Smooth muscle cell of the brain vasculature (primary cell): ENCODE measurements around the gene TPSD1.
"Not testable (repeated sequence)": the region's sequence is repeated elsewhere in the genome, so short reads cannot be mapped to it uniquely, and the experiment has no call there.

Experiments used
- DNase-seq: peaks from one replicate; pipeline ENCODE4 v3.0.0-alpha.2; 2012; ENCODE audit warnings: low read depth, low spot score

TPSD1 gene

DNA sequence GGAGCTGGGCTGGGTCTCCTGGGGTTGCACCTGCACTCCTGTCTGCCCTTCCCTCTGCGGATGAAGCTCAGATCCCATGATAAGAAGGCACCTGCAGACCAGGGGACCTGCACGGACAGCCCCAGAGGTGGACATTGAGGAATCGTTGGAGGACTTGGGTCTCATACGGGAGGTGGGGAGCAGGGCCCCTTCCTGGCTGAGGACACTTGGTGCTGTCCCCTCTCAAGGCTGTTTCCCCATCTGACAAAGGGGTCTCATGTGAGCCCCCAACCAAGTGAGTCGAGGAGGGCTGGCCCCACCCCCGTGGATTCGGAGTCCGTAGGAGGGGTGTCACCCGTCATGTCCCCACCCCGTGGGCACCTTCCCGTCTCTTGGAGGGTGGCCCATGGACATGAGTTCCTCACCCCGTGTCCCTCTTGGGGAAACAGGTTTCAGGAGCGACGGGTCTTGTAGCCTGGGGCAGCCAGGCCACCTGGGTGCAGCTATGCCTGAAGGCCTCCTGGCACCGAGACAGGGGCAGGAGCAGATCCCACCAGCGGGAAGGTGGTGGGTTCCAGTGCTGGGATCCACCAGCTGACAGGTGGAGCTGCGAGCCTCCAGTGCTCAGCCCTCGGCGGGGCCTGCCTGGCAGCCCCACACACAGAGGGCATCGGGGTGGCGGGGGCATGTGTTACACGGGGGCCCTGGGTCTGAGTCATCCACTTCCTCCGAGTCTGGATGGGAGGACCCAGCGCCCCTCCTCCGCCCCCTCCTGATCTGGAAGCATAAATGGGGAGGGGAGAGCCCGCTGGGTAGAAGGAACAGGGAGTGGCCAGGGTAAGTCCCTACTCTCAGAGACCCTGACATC is at the start of gene TPSD1:
TSS of gene TPSD1 (plus strand) at position 794 of the 847 bp plus-strand sequence. CDS start 212 bp downstream, outside the sequence.
- DNase-seq = not testable (repeated sequence)

DNA sequence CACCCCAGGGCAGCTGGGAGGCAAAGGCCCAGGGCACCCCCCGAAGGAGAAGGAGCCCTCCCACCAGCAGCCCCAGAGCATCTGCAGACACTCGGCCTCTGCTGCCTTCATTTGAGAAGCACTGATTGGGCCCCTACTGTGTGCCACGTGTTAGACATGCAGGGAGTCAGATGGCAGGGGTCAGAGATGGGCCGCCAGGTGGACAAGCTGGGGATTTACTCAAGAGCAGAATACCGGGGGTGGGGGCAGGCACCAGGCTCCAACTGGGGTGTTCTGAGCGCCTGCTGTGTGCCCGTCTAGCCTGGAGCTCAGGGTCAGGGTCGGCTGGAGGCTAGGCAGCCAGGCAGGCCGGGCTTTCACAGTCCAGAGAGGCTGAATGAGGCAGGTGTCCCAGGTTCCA is 49.5 kb upstream of the TPSD1 start:
- DNase-seq = no peak

DNA sequence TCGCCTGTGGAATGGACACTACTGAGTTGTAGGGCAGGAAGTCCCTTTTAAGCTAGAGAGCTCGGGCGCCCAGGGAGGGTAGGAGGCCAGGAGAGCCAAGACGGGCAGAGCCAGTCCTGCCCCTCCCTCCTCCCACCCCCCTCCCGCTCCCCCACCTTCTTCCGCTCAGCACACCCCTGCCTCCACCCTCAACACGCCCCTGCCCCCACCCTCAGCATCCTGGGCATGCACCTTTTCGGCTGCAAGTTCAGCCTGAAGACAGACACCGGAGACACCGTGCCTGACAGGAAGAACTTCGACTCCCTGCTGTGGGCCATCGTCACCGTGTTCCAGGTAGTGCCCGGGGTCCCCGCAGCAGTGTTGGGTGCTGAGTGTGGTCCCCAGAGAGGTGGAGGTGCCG is 49.1 kb upstream of the TPSD1 start:
- DNase-seq = no peak

DNA sequence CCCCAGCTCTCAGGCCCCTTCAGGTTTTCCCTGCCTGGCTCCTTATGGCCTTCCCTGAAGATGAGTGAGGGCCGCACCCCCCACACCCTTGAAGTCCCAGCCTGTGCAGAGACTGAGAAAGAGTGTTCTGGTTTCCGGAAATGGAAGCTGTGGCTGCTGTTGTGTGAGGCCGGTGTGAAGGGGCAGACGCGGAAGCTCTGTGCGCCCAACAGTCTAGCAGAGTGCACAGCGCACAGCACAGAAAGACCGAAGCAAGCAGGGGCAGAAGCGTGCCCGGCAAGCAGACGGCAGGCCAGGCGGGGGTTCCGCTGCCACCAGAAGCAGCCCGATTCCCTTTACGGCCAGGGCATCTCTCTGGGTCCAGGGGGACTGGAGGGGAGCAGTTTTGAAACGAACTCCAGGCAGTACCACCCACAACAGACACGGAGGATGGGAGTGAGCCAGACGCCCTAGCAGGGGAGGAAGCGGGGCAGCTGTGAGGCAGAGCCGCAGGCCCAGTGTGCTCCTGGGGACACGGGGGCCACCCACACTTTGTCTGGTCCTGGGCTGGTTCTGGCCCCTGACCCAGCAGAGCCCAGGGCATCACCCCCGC is 47.5 kb upstream of the TPSD1 start:
- DNase-seq = no peak

DNA sequence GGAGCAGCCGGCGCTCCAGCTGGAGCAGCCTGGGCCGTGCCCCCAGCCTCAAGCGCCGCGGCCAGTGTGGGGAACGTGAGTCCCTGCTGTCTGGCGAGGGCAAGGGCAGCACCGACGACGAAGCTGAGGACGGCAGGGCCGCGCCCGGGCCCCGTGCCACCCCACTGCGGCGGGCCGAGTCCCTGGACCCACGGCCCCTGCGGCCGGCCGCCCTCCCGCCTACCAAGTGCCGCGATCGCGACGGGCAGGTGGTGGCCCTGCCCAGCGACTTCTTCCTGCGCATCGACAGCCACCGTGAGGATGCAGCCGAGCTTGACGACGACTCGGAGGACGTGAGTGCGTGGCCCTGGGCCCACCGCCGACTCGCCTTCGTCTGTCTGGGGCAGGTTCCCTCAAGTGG is 46.8 kb upstream of the TPSD1 start:
- DNase-seq = no peak

DNA sequence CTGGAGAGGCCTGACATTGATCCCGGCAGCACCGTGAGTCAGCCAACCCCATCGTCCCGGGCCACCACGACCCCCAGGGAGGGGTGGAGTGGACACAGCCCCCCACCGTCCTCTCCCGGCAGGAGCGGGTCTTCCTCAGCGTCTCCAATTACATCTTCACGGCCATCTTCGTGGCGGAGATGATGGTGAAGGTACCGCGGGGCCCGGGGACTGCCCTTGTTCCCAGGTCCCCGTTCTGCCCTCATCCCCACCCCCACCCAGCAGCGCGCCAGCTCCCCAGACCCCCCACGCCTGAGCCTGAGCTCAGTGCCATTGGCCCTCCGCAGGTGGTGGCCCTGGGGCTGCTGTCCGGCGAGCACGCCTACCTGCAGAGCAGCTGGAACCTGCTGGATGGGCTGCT is 45.4 kb upstream of the TPSD1 start:
- no peak for DNase-seq

DNA sequence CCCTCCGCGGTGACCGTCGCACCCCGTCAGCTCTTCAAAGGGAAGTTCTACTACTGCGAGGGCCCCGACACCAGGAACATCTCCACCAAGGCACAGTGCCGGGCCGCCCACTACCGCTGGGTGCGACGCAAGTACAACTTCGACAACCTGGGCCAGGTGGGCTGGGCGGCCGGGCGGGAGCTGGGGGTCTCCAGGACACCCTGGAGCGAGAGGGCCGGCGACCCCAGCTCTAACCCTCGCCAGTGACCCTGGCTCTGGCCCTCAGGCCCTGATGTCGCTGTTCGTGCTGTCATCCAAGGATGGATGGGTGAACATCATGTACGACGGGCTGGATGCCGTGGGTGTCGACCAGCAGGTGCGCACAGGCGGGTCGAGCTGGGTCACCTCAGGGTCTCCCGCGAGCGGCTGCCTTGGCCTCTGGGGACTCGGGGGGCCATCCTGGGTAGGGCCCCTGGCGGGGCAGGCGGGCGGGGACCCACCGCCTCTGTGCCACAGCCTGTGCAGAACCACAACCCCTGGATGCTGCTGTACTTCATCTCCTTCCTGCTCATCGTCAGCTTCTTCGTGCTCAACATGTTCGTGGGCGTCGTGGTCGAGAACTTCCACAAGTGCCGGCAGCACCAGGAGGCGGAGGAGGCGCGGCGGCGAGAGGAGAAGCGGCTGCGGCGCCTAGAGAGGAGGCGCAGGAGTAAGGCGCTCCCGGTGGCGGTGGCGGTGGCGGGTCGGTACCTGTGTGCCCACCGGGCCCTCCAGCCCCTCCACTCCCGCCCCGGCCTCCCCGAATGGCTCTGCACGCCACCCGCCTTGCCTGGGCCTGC is 44.2 kb upstream of the TPSD1 start:
- no peak for DNase-seq

DNA sequence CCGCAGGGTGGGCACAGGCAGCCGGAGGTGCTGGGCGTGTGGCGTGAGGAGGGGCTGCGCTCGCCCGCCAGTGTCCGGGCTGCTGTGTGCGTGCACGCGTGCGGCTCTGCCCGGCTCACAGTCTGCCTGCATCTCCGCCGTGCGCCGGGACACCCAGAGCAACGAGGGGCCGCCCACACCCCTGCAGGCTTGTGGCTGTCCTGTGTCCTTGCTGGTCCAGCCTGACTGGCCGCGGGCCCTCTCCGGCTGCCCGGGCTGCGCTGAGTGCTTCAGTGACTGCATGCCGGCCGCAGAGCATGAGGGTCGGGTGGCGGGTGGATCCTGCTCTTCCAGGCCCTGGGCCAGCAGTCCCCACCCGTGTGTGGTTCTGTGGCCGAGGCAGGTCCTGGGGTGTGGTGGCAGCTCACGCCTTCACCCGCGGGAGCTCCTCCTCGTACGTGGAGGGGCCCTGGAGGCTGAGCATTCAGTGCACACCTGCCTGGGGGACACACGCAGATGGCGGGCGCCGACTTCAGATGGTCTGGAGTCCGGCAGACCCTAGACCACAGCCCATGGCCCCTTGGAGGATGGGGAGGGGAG is 43.2 kb upstream of the TPSD1 start:
- no peak for DNase-seq

DNA sequence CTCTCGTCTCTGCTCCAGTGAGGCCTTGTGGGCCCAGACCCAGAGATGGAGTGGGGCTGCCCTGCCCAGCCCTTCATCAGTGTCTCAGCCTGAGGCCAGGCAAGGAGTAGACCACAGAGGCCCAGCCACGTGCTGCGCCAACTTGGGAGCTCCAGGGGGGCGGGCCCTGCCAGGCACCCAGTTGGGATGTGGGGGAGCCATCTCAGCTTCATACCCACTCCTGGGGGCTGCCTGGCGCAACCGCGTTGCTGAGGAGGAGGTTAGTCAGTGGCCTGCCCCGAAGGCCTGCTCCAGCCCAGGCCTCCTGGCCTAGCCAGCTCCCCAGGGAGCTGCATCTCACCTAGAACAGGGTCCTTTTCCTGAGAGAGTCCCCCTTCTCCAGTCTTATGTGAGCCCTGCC is 42.6 kb upstream of the TPSD1 start:
- no peak for DNase-seq

DNA sequence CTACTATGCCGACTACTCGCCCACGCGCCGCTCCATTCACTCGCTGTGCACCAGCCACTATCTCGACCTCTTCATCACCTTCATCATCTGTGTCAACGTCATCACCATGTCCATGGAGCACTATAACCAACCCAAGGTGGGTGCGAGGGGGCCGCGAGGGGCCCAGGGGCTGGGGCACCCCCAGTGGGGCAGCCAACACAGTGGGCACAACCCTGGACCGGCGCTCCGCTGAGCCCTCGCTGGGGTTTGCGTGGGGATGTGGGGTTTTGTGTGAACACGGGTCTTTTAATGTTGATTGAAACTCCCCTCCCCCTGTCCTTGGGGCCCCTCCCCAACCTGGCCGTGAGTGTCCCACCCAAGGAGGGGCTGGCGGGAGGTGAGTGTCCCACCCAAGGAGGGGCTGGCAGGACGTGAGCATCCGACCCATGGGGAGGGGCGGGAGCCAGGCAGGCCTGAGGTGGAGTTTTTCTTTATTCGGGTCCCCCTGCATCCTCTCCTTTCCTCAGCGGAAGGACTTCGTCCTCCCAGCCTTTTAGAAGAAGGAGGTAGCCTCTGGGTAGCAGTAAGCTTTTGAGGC is 42.0 kb upstream of the TPSD1 start:
- DNase-seq = no peak

DNA sequence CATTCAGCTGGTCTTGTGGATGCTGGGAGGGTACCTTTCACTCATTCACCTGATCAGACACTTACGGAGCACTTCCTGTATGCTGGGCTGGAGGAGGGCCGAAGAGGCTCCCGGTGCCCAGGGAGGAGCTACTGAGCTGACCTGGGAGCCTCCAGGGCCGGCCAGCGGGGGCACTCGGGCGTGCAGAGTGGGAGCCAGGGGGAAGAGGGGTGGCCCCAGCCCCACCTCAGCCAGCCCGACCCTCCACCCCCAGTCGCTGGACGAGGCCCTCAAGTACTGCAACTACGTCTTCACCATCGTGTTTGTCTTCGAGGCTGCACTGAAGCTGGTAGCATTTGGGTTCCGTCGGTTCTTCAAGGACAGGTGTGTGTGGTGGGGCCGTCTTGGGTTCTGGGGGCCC is 41.1 kb upstream of the TPSD1 start:
- no peak for DNase-seq

DNA sequence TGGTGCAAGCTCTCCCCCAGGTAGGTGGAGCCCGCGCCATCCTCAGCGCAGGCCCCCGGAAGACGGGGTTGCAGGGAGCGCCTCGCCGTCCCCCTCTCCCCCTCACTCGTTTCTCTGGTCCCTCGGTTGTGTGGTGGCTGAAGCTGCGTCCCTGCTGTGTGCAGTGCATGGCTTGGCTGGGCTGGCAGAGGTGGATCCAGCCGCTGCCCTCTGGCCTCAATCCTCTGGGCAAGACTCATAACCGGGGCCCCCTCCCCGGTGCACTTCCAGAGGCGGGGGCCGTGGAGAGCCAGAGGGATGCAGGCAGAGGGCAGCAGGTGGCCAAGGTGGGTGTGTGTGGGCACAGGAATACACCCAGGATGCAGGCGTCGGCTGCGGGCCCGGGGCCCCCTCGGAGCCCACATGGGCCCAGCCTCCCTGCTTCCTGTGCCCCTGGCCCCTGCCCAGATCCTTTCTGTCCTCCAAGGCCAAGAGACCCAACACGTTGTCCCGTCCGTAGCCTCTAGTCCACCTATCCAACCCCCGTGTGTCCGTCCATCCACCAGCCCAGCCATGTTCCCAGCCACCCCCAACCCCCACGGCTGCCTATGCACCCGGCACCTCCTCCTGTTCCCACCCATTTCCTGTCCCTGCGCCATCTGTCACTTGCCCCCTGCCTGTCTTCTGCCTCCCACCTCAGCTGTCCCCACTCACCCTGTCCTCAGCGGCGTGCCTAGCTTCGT is 40.1 kb upstream of the TPSD1 start:
- no peak for DNase-seq

DNA sequence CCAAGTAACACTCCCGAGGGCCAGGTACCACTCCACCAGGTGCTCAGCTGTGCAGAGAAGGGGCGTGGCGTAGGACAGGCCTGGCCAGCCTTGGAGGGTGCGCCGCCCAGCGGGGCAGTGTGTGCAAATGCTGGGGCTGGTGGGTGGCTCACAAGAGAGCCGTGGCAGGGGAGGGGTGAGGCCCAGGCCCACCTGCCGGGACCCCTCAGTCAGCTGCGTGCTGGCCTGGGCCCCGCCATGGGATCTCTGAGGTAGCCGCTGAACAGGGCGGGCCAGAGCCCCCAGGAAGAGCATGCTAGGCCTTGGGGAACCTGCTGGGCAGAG is 39.6 kb upstream of the TPSD1 start:
- no peak for DNase-seq

DNA sequence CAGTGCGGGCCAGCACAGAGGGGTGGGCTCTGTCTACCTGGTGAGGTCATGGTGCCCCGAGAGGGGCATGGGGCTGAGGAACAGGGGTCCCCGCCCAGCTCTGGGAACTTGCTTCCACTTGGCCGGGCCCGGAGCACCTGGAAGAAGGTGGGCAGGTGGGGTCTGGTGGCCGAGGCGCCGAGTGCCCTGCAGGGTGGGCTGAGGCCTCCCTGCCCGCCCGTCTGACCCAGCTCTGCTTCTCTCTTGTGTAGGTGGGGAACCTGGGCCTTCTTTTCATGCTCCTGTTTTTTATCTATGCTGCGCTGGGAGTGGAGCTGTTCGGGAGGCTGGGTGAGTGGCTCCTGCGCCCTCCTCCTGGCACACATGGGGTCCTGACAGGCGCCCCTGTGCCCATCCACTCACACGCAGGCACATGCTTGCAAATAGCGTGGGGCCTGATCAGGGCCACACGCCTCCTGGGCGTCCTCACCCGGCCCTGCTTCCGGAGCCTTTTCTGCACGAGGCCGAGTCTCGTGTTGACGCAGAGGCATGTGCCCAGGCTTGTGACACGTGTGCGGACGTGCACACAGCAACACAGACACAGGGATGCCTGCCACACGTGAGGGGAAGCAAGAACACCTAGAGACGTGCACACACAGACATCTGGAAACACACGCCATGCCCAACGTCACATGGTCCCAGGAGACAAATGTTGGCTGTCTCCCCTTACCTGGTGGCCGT is 39.0 kb upstream of the TPSD1 start:
- no peak for DNase-seq

DNA sequence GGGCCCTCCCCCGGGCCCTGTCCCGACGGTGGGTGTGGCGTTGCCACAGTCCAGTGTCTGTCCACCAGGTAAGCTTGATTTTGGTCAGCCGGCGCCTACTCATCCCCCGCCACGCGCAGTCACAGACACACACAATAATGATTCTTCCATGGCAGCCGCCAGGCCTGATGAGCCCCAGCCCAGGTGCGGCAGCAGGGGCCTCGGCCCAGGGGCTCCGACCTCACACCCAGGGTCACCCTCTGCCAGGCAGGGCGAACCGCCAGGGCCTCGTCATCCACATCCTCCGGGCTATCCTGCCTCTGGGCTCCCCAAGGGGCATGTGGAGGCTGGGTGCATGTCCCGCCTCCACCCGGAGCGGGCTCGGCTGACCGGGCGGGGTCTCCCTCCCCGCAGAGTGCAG is 38.3 kb upstream of the TPSD1 start:
- DNase-seq = no peak

DNA sequence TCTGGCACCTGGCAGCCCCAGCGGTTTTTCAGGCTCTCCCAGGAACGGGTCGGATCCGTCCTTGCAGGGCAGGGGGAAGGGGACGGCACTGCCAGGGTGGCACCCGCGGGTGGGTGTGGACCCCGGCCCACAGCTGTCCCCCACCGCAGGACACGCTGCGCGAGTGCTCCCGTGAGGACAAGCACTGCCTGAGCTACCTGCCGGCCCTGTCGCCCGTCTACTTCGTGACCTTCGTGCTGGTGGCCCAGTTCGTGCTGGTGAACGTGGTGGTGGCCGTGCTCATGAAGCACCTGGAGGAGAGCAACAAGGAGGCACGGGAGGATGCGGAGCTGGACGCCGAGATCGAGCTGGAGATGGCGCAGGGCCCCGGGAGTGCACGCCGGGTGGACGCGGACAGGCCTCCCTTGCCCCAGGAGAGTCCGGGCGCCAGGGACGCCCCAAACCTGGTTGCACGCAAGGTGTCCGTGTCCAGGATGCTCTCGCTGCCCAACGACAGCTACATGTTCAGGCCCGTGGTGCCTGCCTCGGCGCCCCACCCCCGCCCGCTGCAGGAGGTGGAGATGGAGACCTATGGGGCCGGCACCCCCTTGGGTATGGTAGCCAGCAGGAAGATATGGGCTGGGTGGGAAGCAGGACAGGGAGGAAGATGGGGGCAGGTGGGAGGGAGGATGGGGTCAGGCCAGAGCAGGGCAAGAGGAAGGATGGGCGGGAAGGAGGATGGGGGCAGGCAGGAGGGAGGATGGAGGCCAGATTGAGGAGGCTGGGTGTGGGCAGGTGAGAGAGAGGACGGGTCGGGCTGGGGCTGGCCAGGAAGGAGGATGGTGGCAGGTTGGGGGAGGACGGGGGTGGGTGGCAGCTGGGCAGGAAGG is 37.6 kb upstream of the TPSD1 start:
- DNase-seq = no peak

DNA sequence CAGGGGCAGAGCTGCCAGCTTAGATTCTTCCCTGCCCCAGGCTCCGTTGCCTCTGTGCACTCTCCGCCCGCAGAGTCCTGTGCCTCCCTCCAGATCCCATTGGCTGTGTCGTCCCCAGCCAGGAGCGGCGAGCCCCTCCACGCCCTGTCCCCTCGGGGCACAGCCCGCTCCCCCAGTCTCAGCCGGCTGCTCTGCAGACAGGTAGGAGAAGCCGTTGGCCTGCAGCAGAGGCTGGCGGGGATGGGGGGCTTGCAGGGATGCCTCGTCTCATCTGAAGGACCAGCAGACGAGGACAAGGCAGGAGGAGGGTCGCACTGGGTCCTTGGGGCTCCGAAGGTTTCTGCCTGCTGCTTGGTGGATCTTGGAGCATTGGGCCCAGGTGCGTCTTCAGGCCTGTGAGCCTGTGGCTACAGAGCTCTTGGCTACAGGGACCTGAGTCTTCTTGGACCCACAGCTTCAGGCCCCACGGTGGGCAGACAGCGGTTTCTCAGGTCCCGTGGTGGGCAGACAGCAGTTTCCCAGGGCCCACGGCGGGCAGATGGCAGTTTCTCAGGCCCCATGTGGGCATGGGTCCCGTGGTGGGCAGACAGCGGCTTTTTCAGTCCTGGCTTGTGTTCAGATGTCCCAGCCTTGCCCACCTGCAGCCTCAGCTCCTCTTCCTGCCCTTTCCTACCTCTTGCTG is 36.8 kb upstream of the TPSD1 start:
- no peak for DNase-seq

DNA sequence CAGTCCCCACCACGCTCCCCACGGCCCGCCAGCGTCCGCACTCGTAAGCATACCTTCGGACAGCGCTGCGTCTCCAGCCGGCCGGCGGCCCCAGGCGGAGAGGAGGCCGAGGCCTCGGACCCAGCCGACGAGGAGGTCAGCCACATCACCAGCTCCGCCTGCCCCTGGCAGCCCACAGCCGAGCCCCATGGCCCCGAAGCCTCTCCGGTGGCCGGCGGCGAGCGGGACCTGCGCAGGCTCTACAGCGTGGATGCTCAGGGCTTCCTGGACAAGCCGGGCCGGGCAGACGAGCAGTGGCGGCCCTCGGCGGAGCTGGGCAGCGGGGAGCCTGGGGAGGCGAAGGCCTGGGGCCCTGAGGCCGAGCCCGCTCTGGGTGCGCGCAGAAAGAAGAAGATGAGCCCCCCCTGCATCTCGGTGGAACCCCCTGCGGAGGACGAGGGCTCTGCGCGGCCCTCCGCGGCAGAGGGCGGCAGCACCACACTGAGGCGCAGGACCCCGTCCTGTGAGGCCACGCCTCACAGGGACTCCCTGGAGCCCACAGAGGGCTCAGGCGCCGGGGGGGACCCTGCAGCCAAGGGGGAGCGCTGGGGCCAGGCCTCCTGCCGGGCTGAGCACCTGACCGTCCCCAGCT is 35.7 kb upstream of the TPSD1 start:
- DNase-seq = no peak
